H1 (cell line): Measurements from ENCODE around the gene DAAM1. TPM values are rescaled to one million over a fixed set of nuclear protein-coding genes. Genes with fewer than 3 reads are reported as not detected.

Experiments used
- CTCF ChIA-PET: fragments of 300-600 bp; sonication (Branson Sonifier 250); formaldehyde crosslinking; loops from one replicate; lab custom pipeline; 2021; ENCODE audit not compliant: partially characterized antibody; lab: Charles Lee
- POLR2A ChIA-PET: fragments of 300-600 bp; sonication (Branson Sonifier 250); formaldehyde crosslinking; loops from one replicate; lab custom pipeline; 2021; ENCODE audit warnings: inconsistent platforms; ENCODE audit not compliant: partially characterized antibody; lab: Charles Lee
- DNase-seq, 2 experiments: peaks; one replicate each; pipeline versions ENCODE4 v3.0.0 to v3.0.0-alpha.2; 2010 to 2022; ENCODE audit warnings: low spot score in 2 of 2, low read depth in 1 of 2, mixed read lengths in 1 of 2
- FAIRE-seq: peaks from 2 replicates; lab custom pipeline; 2011; peaks lifted over from hg19 to GRCh38; lab: Jason Lieb, UNC
- H2AFZ ChIP-seq: 2 replicates; pipeline ENCODE4 v1.8.1; 2012; ENCODE audit warnings: low read length, inconsistent platforms
- H2AK5ac ChIP-seq: 2 replicates; pipeline ENCODE4 v1.6.1; 2013; ENCODE audit warnings: low read depth, low read length
- H2BK120ac ChIP-seq: replicated peaks from 2 replicates; pipeline ENCODE3; 2013; ENCODE audit warnings: low read depth, low read length, inconsistent platforms
- H2BK12ac ChIP-seq: 2 replicates; pipeline ENCODE4 v1.6.1; 2013; ENCODE audit warnings: low read depth, low read length
- H2BK15ac ChIP-seq: 2 replicates; pipeline ENCODE4 v1.6.1; 2013; ENCODE audit warnings: low read length
- H2BK20ac ChIP-seq: 2 replicates; pipeline ENCODE4 v1.6.1; 2013; ENCODE audit warnings: low read length
- H2BK5ac ChIP-seq: 2 replicates; pipeline ENCODE4 v1.6.1; 2013; ENCODE audit warnings: low read depth, low read length
- H3K14ac ChIP-seq: 2 replicates; pipeline ENCODE4 v1.6.1; 2013; ENCODE audit warnings: inconsistent platforms; ENCODE audit not compliant: insufficient read length
- H3K18ac ChIP-seq: 2 replicates; pipeline ENCODE4 v1.6.1; 2013; ENCODE audit warnings: low read length; ENCODE audit errors: extremely low read depth
- H3K23ac ChIP-seq: 2 replicates; pipeline ENCODE4 v1.6.1; 2013; ENCODE audit warnings: inconsistent platforms; ENCODE audit not compliant: insufficient read length
- H3K23me2 ChIP-seq: 2 replicates; pipeline ENCODE4 v1.6.1; 2013; ENCODE audit warnings: low read depth, low read length
- H3K27ac ChIP-seq: 2 replicates; pipeline ENCODE4 v1.6.1; 2011; ENCODE audit warnings: low read depth, low read length, inconsistent platforms
- H3K27me3 ChIP-seq, 4 experiments: replicated peaks in 1 of 4; 1 replicate in 1 of 4; 2 replicates in 3 of 4; pipeline versions ENCODE4 v1.6.1 to v1.8.1; 2011 to 2013; ENCODE audit warnings: low read length in 3 of 4, mild to moderate bottlenecking in 3 of 4, inconsistent platforms in 2 of 4, mixed read lengths in 2 of 4, moderate library complexity in 1 of 4; ENCODE audit not compliant: control insufficient read depth in 3 of 4, insufficient read depth in 3 of 4; ENCODE audit errors: extremely low read depth in 1 of 4
- H3K36me3 ChIP-seq, 4 experiments: 2 replicates each; pipeline versions ENCODE4 v1.6.1 to v1.8.1; 2011 to 2013; ENCODE audit warnings: mild to moderate bottlenecking in 4 of 4, low read length in 3 of 4, moderate library complexity in 2 of 4, control low read depth in 1 of 4, inconsistent platforms in 1 of 4; ENCODE audit not compliant: insufficient read depth in 4 of 4, control insufficient read depth in 2 of 4
- H3K4ac ChIP-seq: replicated peaks from 2 replicates; pipeline ENCODE3; 2013; ENCODE audit warnings: low read length, low read depth, mixed read lengths, inconsistent platforms; ENCODE audit not compliant: insufficient read length
- H3K4me1 ChIP-seq, 4 experiments: replicated peaks in 1 of 4; 1 replicate in 1 of 4; 2 replicates in 3 of 4; pipeline versions ENCODE4 v1.6.1 to v1.8.1; 2011 to 2013; ENCODE audit warnings: low read length in 3 of 4, inconsistent platforms in 2 of 4, mixed read lengths in 1 of 4; ENCODE audit not compliant: insufficient read depth in 4 of 4, control insufficient read depth in 3 of 4
- H3K4me2 ChIP-seq, 2 experiments: 2 replicates each; pipeline versions ENCODE4 v1.6.1 to v1.8.1; 2011 to 2013; ENCODE audit warnings: low read depth in 2 of 2, low read length in 2 of 2, control low read depth in 1 of 2, inconsistent platforms in 1 of 2, mild to moderate bottlenecking in 1 of 2; ENCODE audit not compliant: insufficient read depth in 1 of 2
- H3K4me3 ChIP-seq, 4 experiments: fragments of 200-600, 300-600 bp in 1 of 4; sonication (generic), shearing (Covaris generic), sonication (Bioruptor Twin) in 1 of 4; 2 replicates each; pipeline versions ENCODE4 v1.5.1 to v1.8.1; 2011 to 2016; ENCODE audit warnings: low read length in 4 of 4, low read depth in 3 of 4, control low read depth in 2 of 4, inconsistent platforms in 2 of 4, mild to moderate bottlenecking in 2 of 4, mixed read lengths in 1 of 4, moderate library complexity in 1 of 4; ENCODE audit not compliant: insufficient read depth in 2 of 4; ENCODE audit errors: extremely low read depth in 1 of 4
- H3K56ac ChIP-seq: replicated peaks from 2 replicates; pipeline ENCODE3; 2013; ENCODE audit warnings: low read depth, mild to moderate bottlenecking, mixed read lengths, low read length, inconsistent platforms; ENCODE audit not compliant: insufficient read length
- H3K79me1 ChIP-seq: 2 replicates; pipeline ENCODE4 v1.6.1; 2013; ENCODE audit warnings: low read depth, low read length, control low read depth
- H3K79me2 ChIP-seq, 2 experiments: 2 replicates each; pipeline versions ENCODE4 v1.6.1 to v1.8.1; 2012 to 2013; ENCODE audit warnings: low read length in 2 of 2, mild to moderate bottlenecking in 2 of 2, inconsistent platforms in 1 of 2; ENCODE audit not compliant: insufficient read depth in 2 of 2, control insufficient read depth in 1 of 2
- H3K9ac ChIP-seq, 4 experiments: replicated peaks in 1 of 4; 1 replicate in 1 of 4; 2 replicates in 3 of 4; pipeline versions ENCODE4 v1.6.1 to v1.8.1; 2011 to 2013; ENCODE audit warnings: low read depth in 3 of 4, low read length in 3 of 4, control low read depth in 2 of 4, mild to moderate bottlenecking in 2 of 4, moderate library complexity in 2 of 4, inconsistent platforms in 1 of 4; ENCODE audit errors: extremely low read depth in 1 of 4
- H3K9me3 ChIP-seq, 2 experiments: 2 replicates each; pipeline versions ENCODE4 v1.6.1 to v1.8.1; 2012 to 2013; ENCODE audit warnings: mild to moderate bottlenecking in 2 of 2, moderate library complexity in 2 of 2, control low read depth in 1 of 2, inconsistent platforms in 1 of 2, low read depth in 1 of 2, low read length in 1 of 2, mixed read lengths in 1 of 2; ENCODE audit not compliant: insufficient read depth in 2 of 2
- H4K20me1 ChIP-seq, 2 experiments: replicated peaks in 1 of 2; 2 replicates each; pipeline versions ENCODE3 to v1.8.1; 2011 to 2013; ENCODE audit warnings: inconsistent platforms in 2 of 2, low read length in 2 of 2, mild to moderate bottlenecking in 1 of 2; ENCODE audit not compliant: insufficient read depth in 2 of 2, control insufficient read depth in 1 of 2
- H4K5ac ChIP-seq: 2 replicates; pipeline ENCODE4 v1.6.1; 2013; ENCODE audit warnings: low read length, low read depth, mixed read lengths, inconsistent platforms; ENCODE audit not compliant: insufficient read length
- H4K8ac ChIP-seq: 2 replicates; pipeline ENCODE4 v1.8.0; 2013; ENCODE audit warnings: mild to moderate bottlenecking, moderate library complexity, low read length, inconsistent platforms; ENCODE audit not compliant: insufficient read depth; ENCODE audit errors: extremely low read depth
- H4K91ac ChIP-seq: replicated peaks from 2 replicates; pipeline ENCODE3; 2013; ENCODE audit warnings: low read length, mixed read lengths, inconsistent platforms; ENCODE audit not compliant: insufficient read length
- ATF2 ChIP-seq: IDR thresholded peaks from 2 replicates; pipeline ENCODE4 v1.6.1; 2012; ENCODE audit warnings: low read length, inconsistent platforms
- SIN3A ChIP-seq, 2 experiments: IDR thresholded peaks in 1 of 2; conservative IDR thresholded peaks in 1 of 2; 2 replicates each; pipeline ENCODE4 v1.6.1; 2011 to 2012; ENCODE audit warnings: low read length in 2 of 2, improper control_type of control experiment in 1 of 2, low read depth in 1 of 2, mild to moderate bottlenecking in 1 of 2
- WGBS, 2 experiments: shearing (Covaris generic) in 1 of 2; methylation state at CpG; one replicate each; pipeline versions ENCODE4 v1.1.6 to v1.1.7; 2013 to 2015; ENCODE audit warnings: low lambda C conversion rate in 2 of 2, mixed read lengths in 2 of 2, inconsistent platforms in 1 of 2, low coverage in 1 of 2, missing lambda C conversion rate in 1 of 2; ENCODE audit not compliant: insufficient replicate concordance in 2 of 2, insufficient coverage in 1 of 2, insufficient read length in 1 of 2; ENCODE audit errors: extremely low coverage in 1 of 2, missing lambda C conversion rate in 1 of 2; 5-methylcytosine and 5-hydroxymethylcytosine counted together
- polyA plus RNA-seq, 7 experiments: library from polyadenylated mRNA; depleted of rRNA in 3 of 7; stranded (reverse) in 5 of 7; unstranded in 2 of 7; fragments of >200 nt in 5 of 7; fragments of 200-250 nt in 2 of 7; gene quantifications; 1 replicate in 5 of 7; 2 replicates in 1 of 7; 4 replicates in 1 of 7; pipeline versions ENCODE4 v1.2.1 to v1.2.3, GENCODE V29; 2011 to 2013; ENCODE audit warnings: missing spikeins in 2 of 7, mixed read lengths in 2 of 7
- total RNA-seq: library from RNA; stranded (reverse); fragmentation: NEBNext Ultra II Directional; extraction: Animal tissue kit (Norgen Biotek cat#: 25700); gene quantifications from 2 replicates; pipeline ENCODE4 v1.2.1, GENCODE V29; 2021

Gene DAAM1
- total and polyA plus RNA-seq, 2 of the 8 experiments (the other 6 are each of a cell fraction or from before 2014, with no cell fraction given) = 5.0 to 44.9 TPM

GRCh38 chr14:59204305-59204704 lies 15.8 kb downstream of the DAAM1 start:
- Histone ChIP-seq H3K18ac (no peak overlapping the region), H4K5ac (no peak overlapping the region), H3K23ac (no peak overlapping the region), H3K27me3 (no peaks in the 10 kb centered on the region), H2BK5ac (no peak overlapping the region), H2BK15ac (no peak overlapping the region), H3K4ac (no peak overlapping the region), H4K20me1 (no peaks in the 10 kb centered on the region), H2AK5ac (no peak overlapping the region), H4K91ac (no peak overlapping the region), H3K4me1 (no peaks in the 10 kb centered on the region), H3K4me3 (no peak overlapping the region), H3K36me3 (no peaks in the 10 kb centered on the region), H3K4me2 (no peak overlapping the region), H2BK120ac (no peak overlapping the region), H3K14ac (no peak overlapping the region), H3K56ac (no peak overlapping the region), H3K9ac (no peak overlapping the region), H3K27ac (no peak overlapping the region), H2AFZ (no peak overlapping the region), H3K23me2 (no peaks in the 10 kb centered on the region), H3K79me2 (peaks cover 0 to 3% of the 10 kb centered on the region in 2 experiments; a peak in 2 of 4 replicates), H2BK20ac (no peak overlapping the region), H3K9me3 (no peaks in the 10 kb centered on the region), H4K8ac (no peak overlapping the region), H3K79me1 (0 out of 2 replicates have a peak, but pooled peaks cover 3% of the 10 kb centered on the region), H2BK12ac (no peak overlapping the region)
- TF ChIP-seq SIN3A (conservative IDR thresholded peaks at IDR 0.05 in 1 of 2, IDR thresholded peaks at IDR 0.05 in 1 of 2; ENCODE audit: low read depth in 1 of 2, low read length in 2 of 2) (no peak), ATF2 (no peak)
- ChIA-PET POLR2A (interaction anchor here (0.9 to 1.1 kb wide), 2 partner anchors 12 to 15 kb away, joined by 3 to 4 read pairs; no protein-coding TSS in a partner anchor), CTCF (interaction anchor here (1.2 to 1.9 kb wide), 3 partner anchors 15 to 224 kb away, joined by 3 to 7 read pairs (median 6); partner anchors contain the start of gene DAAM1)
- 68% methylated on average over 2 of the region's 2 CpGs; no CpG with 5 or more reads in 1 of the 2 experiments for WGBS, 2 experiments
- DNase-seq (no peak), FAIRE-seq (no peak)
